GM19238 (cell line): Measurements from ENCODE around the gene CXCL11.
"Not testable (repeated sequence)": the region's sequence is repeated elsewhere in the genome, so short reads cannot be mapped to it uniquely, and the experiment has no call there.

Experiments
- DNase-seq: peaks from one replicate; pipeline ENCODE4 v3.0.0; 2011; ENCODE audit warnings: low spot score; ENCODE audit not compliant: insufficient read length

CXCL11 gene

GRCh38 chr4:76043306-76043705, 7.4 kb upstream of the CXCL11 start:
- not testable (repeated sequence) for DNase-seq

- not testable (repeated sequence) for DNase-seq
These were observed 6.5 kb upstream of the CXCL11 start for GRCh38 chr4:76042241-76042998.

GRCh38 chr4:76036855-76037254, 985 bp upstream of the CXCL11 start:
- DNase-seq = no peak

GRCh38 chr4:76035141-76035540, 729 bp downstream of the CXCL11 start:
- DNase-seq = no peak

- no peak for DNase-seq
These were observed 6.6 kb downstream of the CXCL11 start for GRCh38 chr4:76029300-76029699.

- DNase-seq = no peak
These were observed 7.5 kb downstream of the CXCL11 start for GRCh38 chr4:76028350-76028765.

- no peak for DNase-seq
These were observed 11.8 kb downstream of the CXCL11 start for GRCh38 chr4:76024065-76024464.

GRCh38 chr4:76023389-76023788, 12.5 kb downstream of the CXCL11 start, which contains the start of gene CXCL10:
Gene CXCL10 (minus strand): TSS chr4:76023497. CDS start chr4:76023431, 66 bp downstream.
- DNase-seq = no peak

GRCh38 chr4:76022677-76023076, 13.2 kb downstream of the CXCL11 start:
- DNase-seq = no peak

GRCh38 chr4:76022031-76022430, 13.8 kb downstream of the CXCL11 start:
- no peak for DNase-seq

GRCh38 chr4:76017056-76017686, 18.7 kb downstream of the CXCL11 start:
- no peak for DNase-seq

- DNase-seq = no peak
These were observed 19.5 kb downstream of the CXCL11 start for GRCh38 chr4:76016393-76016792.

- DNase-seq = no peak
These were observed 22.3 kb downstream of the CXCL11 start for GRCh38 chr4:76013540-76013939.

- DNase-seq = no peak
These were observed 23.5 kb downstream of the CXCL11 start for GRCh38 chr4:76012388-76012801.

GRCh38 chr4:76011700-76012387, 24.0 kb downstream of the CXCL11 start:
- no peak for DNase-seq

- DNase-seq = no peak
These were observed 24.7 kb downstream of the CXCL11 start for GRCh38 chr4:76011018-76011670.

- no peak for DNase-seq
These were observed 25.3 kb downstream of the CXCL11 start for GRCh38 chr4:76010576-76010975.

- no peak for DNase-seq
These were observed 26.6 kb downstream of the CXCL11 start for GRCh38 chr4:76009311-76009710.

- DNase-seq = no peak
These were observed 28.6 kb downstream of the CXCL11 start, which contains the start of gene CXCL9 for GRCh38 chr4:76007089-76007862. Gene CXCL9 (minus strand): TSS chr4:76007509. CDS start chr4:76007449, 60 bp downstream.

GRCh38 chr4:76003620-76004019, 32.2 kb downstream of the CXCL11 start:
- DNase-seq = no peak

- no peak for DNase-seq
These were observed 32.8 kb downstream of the CXCL11 start for GRCh38 chr4:76003035-76003434.
